Measurements from ENCODE around the gene ANKRD34B.

Gene ANKRD34B

GRCh38 chr5:80516826-80517225, 53.3 kb downstream of the ANKRD34B start:
- H3K9me3 ChIP-seq (ENCODE audit: control insufficient read depth in 2 of 2, low read length in 2 of 2) = no peaks in the 10 kb centered on the region
- no peak overlapping the region for H3K9ac ChIP-seq (ENCODE audit: low read depth in 1 of 2, low read length in 2 of 2)
- no peak overlapping the region for H3K27ac ChIP-seq (ENCODE audit: low read depth in 2 of 2, low read length in 2 of 2)
- no peak overlapping the region for H3K4me3 ChIP-seq (ENCODE audit: low read length in 2 of 2)
- no peaks in the 10 kb centered on the region for H3K36me3 ChIP-seq (ENCODE audit: control insufficient read depth in 2 of 2, insufficient read depth in 2 of 2, low read length in 2 of 2)
- no peaks in the 10 kb centered on the region for H3K27me3 ChIP-seq (ENCODE audit: control insufficient read depth in 2 of 2, insufficient read depth in 2 of 2, low read length in 2 of 2)
- no peaks in the 10 kb centered on the region for H3K4me1 ChIP-seq (ENCODE audit: control insufficient read depth in 2 of 2, insufficient read depth in 2 of 2, low read length in 2 of 2)

DNA sequence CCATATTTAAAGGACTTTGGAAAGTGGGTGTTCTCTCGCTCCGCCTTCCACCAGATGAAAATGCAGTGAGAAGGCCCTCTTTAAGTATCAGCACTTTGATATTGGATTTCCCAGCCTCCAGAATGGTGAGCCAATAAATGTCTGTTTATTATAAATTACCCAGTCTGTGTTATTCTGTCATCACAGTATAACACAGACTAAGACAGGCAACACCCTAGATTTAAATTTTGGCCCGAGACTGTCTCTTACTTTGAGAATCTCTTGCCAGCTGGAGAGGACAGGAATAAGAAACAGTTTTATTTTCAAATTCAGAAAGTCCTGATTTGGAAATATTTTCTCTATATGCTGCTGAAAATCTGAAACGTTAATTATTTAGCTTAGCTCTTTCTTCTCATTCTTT, 60.7 kb downstream of the ANKRD34B start:
- H3K4me3 ChIP-seq (ENCODE audit: low read length in 2 of 2) = no peak overlapping the region
- H3K9me3 ChIP-seq (ENCODE audit: control insufficient read depth in 2 of 2, low read length in 2 of 2) = no peaks in the 10 kb centered on the region
- no peaks in the 10 kb centered on the region for H3K4me1 ChIP-seq (ENCODE audit: control insufficient read depth in 2 of 2, insufficient read depth in 2 of 2, low read length in 2 of 2)
- H3K36me3 ChIP-seq (ENCODE audit: control insufficient read depth in 2 of 2, insufficient read depth in 2 of 2, low read length in 2 of 2) = no peaks in the 10 kb centered on the region
- no peak overlapping the region for H3K27ac ChIP-seq (ENCODE audit: low read depth in 2 of 2, low read length in 2 of 2)
- H3K27me3 ChIP-seq (ENCODE audit: control insufficient read depth in 2 of 2, insufficient read depth in 2 of 2, low read length in 2 of 2) = no peaks in the 10 kb centered on the region
- no peak overlapping the region for H3K9ac ChIP-seq (ENCODE audit: low read depth in 1 of 2, low read length in 2 of 2)

DNA sequence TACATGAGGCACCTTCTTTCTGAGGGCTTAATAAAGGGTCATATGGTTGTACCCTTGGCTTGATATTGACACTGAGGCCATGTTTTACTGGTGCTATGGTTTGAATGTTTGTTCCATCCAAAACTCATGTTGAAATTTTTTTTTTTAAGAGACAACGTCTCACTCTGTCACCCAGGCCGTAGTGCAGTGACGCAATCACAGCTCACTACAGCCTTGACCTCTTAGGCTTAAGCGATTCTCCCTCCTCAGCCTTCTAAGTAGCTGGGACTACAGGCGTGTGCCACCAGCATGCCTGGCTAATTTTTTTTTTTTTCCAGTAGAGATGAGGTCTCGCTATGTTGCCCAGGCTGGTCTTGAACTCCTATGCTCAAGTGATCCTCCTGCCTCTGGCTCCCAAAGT, 61.2 kb downstream of the ANKRD34B start:
- no peaks in the 10 kb centered on the region for H3K4me1 ChIP-seq (ENCODE audit: control insufficient read depth in 2 of 2, insufficient read depth in 2 of 2, low read length in 2 of 2)
- H3K4me3 ChIP-seq (ENCODE audit: low read length in 2 of 2) = no peak overlapping the region
- H3K9me3 ChIP-seq (ENCODE audit: control insufficient read depth in 2 of 2, low read length in 2 of 2) = no peaks in the 10 kb centered on the region
- H3K36me3 ChIP-seq (ENCODE audit: control insufficient read depth in 2 of 2, insufficient read depth in 2 of 2, low read length in 2 of 2) = no peaks in the 10 kb centered on the region
- H3K27me3 ChIP-seq (ENCODE audit: control insufficient read depth in 2 of 2, insufficient read depth in 2 of 2, low read length in 2 of 2) = no peaks in the 10 kb centered on the region
- no peak overlapping the region for H3K9ac ChIP-seq (ENCODE audit: low read depth in 1 of 2, low read length in 2 of 2)
- no peak overlapping the region for H3K27ac ChIP-seq (ENCODE audit: low read depth in 2 of 2, low read length in 2 of 2)

DNA sequence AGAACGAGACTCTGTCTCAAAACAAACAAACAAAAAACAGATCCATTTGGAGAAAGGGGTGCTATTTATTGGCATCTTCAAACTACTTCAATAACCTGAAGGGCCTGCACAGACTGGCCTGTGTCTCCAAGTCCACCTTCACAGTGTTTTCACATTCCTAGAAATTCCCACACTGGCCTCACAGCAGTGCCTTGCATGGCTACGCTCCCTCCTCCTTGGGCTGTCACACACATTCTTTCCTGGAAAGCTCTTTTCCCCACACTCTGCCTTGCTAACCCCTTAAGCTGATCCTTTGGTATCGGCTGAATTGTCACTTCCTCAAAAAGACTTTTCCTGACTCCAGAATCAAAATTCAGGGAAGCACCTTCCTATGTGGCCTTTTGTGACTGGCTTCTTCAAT, 62.4 kb downstream of the ANKRD34B start:
- Histone ChIP-seq H3K36me3 (ENCODE audit: control insufficient read depth in 2 of 2, insufficient read depth in 2 of 2, low read length in 2 of 2) (no peaks in the 10 kb centered on the region), H3K9ac (ENCODE audit: low read depth in 1 of 2, low read length in 2 of 2) (no peak overlapping the region), H3K4me1 (ENCODE audit: control insufficient read depth in 2 of 2, insufficient read depth in 2 of 2, low read length in 2 of 2) (no peaks in the 10 kb centered on the region), H3K27me3 (ENCODE audit: control insufficient read depth in 2 of 2, insufficient read depth in 2 of 2, low read length in 2 of 2) (no peaks in the 10 kb centered on the region), H3K4me3 (ENCODE audit: low read length in 2 of 2) (no peak overlapping the region), H3K9me3 (ENCODE audit: control insufficient read depth in 2 of 2, low read length in 2 of 2) (no peaks in the 10 kb centered on the region), H3K27ac (ENCODE audit: low read depth in 2 of 2, low read length in 2 of 2) (no peak overlapping the region)
